Measurements from ENCODE around the gene FTSJ1.
"Not testable (repeated sequence)": the region's sequence is repeated elsewhere in the genome, so short reads cannot be mapped to it uniquely, and the experiment has no call there.

Gene FTSJ1

DNA sequence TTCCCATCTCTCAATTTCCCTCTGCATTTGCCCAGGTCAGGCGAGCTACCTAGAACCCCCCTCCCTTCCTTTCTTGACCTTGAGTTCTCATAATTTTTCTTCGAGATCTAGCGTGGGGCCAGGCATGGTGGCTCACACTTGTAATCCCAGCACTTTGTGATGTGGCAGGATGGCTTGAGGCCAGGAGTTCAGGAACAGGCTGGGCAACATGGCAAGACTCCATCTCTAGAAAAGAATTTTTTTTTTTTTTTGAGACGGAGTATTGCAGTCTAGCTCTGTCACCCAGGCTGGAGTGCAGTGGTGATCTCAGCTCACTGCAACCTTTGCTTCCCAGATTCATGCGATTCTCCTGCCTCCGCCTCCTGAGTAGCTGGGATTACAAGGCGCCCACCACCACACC is 28.3 kb downstream of the FTSJ1 start:
- DNase-seq, result no peak

DNA sequence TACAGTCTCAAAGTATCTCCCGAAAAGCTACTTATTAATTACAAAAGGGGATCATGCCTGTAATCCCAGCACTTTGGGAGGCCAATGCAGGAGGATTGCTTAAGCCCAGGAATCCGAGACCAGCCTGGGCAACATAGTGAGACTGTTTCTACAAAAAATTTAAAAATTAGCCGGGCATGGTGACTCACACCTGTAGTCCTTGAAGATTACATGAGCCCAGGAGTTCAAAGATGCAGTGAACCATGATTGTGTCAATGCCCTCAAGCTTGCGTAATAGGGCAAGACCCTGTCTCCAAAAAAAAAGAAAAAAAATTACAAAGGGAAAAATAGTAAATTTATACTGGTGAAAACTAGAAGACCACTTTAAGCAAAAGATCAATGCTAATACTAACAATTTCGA is 29.5 kb downstream of the FTSJ1 start:
- DNase-seq, result no peak

GRCh38 chrX:48507246-48507645 is 31.2 kb downstream of the FTSJ1 start:
- no peak for DNase-seq

DNA sequence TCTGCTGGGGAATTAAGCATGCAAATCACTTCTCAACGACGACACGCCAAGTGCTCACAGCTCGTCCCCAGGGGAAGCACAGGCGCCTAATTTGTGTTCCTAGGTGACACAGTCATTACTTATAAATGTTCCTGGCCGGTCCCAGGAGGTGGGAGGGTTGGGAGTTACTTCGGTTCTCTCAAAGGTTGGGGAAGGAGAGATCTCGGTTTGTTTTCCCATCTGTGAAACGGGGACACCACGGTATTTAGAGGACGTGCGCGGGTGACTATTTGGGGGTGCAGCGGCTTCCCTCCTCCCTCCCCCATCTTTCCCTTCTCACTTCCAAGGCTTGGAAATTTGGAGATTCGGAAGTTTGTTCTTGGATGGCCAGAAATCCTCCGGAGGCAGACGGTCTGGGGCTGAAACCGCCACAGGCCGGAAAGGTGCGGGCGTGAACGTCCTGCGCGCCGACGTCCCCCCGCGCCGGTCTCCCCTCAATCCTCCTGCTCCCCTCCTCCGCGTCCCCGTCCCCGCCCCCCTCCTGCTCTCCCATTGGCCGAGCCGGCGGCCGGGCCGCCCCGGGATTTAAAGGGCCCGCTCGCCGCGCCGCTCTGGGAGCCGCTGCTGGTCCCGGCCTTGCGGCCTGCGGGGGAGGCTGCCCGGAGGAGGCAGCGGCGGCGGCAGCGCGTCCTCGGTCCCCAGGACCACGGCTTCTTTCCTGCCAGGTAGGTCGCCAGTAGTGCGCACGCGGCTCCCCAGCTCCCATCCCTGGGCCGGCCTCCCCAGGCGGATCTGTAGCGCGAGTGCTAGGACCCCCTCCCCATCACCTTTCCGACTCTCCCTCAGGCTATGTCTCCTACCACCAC is 32.6 kb downstream of the FTSJ1 start, which contains the start of gene PORCN:
PORCN (plus strand) TSS at position 593 of the 845 bp plus-strand sequence. CDS start 829 bp downstream, outside the sequence.
- DNase-seq, result peak; percentile 47 to 73

- DNase-seq, result no peak
Observed at GRCh38 chrX:48509245-48509590, 33.2 kb downstream of the FTSJ1 start.

GRCh38 chrX:48509619-48510018 is 33.6 kb downstream of the FTSJ1 start:
- DNase-seq, result no peak

DNA sequence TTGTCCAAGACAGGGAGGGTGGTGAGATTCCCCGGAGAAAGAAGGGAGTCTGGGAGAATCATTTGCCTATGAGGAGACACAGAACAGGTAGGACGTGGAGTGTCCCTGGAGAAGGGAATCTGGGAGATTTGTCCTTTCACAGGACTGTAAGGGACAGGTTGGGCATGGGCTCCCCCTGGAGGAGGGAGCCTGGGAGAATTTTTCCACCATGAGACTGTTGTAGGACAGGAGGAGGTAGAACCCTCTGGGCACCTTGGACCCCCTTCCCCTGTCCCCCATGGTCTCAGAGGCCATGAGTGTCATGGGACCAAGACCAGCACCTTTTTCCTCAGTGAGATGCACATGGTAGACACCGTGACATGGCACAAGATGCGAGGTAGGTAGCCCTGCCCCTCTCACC is 35.6 kb downstream of the FTSJ1 start:
- DNase-seq, result no peak

- no peak for DNase-seq
Observed at GRCh38 chrX:48512371-48512935, 36.5 kb downstream of the FTSJ1 start.

- no peak for DNase-seq
Observed at GRCh38 chrX:48513670-48514069, 37.7 kb downstream of the FTSJ1 start.

DNA sequence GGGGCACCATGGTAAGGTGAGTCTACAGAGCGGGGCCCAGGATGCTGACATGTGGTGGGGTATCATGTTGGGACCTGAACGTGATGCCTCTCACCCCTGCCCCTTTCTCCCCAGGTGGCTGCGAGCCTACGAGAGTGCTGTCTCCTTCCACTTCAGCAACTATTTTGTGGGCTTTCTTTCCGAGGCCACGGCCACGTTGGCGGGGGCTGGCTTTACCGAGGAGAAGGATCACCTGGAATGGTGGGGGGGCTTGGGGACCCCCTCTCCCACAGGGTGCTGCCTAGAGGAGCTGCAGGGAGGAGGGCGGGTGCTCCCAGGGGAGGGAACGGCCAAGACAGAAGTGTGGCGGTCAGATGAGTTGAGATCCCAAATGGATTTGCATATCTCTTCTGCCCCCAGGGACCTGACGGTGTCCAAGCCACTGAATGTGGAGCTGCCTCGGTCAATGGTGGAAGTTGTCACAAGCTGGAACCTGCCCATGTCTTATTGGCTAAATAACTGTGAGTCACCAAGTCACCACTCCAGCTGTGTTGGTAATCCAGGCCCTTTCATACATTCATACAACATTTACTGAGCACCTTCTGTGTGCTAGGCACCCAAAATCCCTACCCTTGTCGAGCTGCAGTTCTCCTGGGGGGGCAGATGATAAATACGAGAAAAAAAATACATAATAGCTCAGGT is 38.3 kb downstream of the FTSJ1 start:
- DNase-seq, result no peak

DNA sequence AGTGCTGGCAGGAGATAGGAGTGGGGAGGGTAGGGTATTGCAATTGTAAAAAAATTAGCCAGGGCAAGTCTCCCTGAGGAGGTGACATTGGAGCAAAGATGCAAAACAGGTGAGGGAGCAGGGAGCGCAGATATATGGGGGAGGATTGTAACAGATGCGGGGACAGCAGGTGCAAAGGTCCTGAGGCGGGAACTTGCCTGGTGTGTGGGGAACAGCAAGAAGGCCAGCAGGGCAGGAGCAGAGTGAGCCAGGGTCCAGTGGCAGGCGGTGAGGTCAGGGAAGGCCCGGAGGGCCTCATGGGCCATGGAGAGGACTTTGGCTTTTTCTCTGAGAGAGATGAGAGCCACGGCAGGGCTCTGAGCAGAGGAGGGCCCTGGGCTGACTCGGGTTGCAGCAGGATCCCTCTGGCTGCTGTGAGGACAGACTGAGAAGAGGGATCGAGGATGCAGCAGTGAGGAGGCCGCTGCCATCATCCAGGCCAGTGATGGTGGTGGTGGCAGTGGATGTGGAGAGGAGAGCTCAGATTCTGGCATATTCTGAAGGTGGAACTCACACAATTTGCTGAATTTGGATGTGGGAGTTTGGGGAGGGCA is 39.0 kb downstream of the FTSJ1 start:
- DNase-seq, result no peak

GRCh38 chrX:48515842-48516241 is 39.8 kb downstream of the FTSJ1 start:
- no peak for DNase-seq

DNA sequence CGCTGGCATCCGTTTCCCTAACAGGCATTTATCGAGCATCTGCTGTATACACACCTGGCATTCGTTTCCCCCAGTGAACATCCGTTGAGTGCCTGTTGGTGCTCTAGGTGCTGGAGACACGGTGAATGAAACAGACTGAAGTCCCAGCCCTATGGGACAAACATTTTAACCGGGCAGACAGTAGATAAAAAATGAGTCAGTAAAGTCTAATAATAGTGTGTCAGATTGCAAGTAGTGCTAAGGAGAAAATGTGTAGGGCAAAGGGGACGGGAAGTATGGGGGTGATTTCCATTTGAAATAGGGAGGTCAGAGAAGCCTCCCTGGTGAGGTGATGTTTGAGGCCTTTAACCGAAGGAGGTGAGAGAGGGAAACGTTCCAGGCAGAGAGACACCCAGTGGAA is 40.3 kb downstream of the FTSJ1 start:
- no peak for DNase-seq

- DNase-seq, result no peak
Observed at GRCh38 chrX:48516987-48517386, 41.0 kb downstream of the FTSJ1 start.

GRCh38 chrX:48519481-48519880 is 43.5 kb downstream of the FTSJ1 start:
- DNase-seq, result not testable (repeated sequence)

GRCh38 chrX:48520455-48520854 is 44.5 kb downstream of the FTSJ1 start:
- no peak for DNase-seq

DNA sequence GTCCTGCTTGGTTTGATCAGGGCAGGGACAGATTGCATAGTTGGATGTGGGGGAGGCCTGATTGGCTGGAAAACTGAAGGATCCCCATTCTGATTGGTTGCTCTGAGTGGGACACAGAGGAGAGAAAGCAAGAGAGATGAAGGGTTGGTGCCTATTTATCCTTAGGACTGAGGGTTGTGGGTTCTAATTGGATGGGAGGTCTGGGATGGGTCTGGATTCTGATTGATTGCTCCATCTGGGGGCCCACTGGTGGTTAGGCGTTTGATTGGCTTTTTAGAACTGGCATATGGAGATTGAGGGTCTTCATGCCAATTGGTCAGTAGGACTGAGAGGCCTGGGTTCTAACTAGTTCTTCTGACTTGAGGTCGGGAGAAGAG is 45.0 kb downstream of the FTSJ1 start:
- no peak for DNase-seq

GRCh38 chrX:48521353-48522243 is 45.6 kb downstream of the FTSJ1 start, which contains the start of gene EBP:
TSS of gene EBP (plus strand) at chrX:48521808. CDS start at chrX:48523772, 1,964 bp downstream.
- peak; percentile 63 to 66 for DNase-seq

GRCh38 chrX:48522291-48522690 is 46.3 kb downstream of the FTSJ1 start:
- no peak for DNase-seq

DNA sequence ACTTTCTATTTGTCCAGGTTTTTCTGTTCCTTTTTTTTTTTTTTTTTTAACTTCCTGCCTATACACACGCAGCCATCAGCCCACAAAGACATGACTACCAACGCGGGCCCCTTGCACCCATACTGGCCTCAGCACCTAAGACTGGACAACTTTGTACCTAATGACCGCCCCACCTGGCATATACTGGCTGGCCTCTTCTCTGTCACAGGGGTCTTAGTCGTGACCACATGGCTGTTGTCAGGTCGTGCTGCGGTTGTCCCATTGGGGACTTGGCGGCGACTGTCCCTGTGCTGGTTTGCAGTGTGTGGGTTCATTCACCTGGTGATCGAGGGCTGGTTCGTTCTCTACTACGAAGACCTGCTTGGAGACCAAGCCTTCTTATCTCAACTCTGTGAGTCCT is 47.7 kb downstream of the FTSJ1 start:
- no peak for DNase-seq

GRCh38 chrX:48525853-48526252 is 49.9 kb downstream of the FTSJ1 start:
- DNase-seq, result not testable (repeated sequence)

DNA sequence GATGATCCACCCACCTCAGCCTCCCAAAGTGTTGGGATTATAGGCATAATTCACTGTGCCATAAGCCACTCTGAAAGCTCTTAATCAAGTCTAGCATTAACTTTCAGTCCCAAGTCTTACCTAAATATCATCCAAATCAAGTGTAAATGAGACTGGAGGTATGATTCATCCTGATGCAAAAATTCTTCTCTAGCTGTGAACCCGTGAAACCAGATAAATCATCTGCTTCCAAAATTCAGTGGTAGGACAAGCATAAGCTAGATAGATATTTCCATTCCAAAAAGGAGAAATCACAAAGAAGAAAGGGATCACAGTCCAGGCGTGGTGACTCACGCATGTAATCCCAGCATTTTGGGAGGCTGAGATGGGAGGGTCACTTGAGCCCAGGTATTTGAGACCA is 54.7 kb downstream of the FTSJ1 start:
- DNase-seq, result no peak

Measured in hippocampal formation (tissue), 2 donors.